GM08714 (cell line): ENCODE measurements around the gene CAPZA3.
"Not testable (repeated sequence)": the region's sequence is repeated elsewhere in the genome, so short reads cannot be mapped to it uniquely, and the experiment has no call there.

Source experiments
- H3K4me3 ChIP-seq: fragments of 200-500 bp; sonication (Bioruptor generic); 2 replicates; pipeline ENCODE4 v1.5.1; 2014; ENCODE audit warnings: mild to moderate bottlenecking, low read length, inconsistent platforms
- ZNF274 ChIP-seq: IDR thresholded peaks from 2 replicates; pipeline ENCODE4 v1.6.1; 2012; ENCODE audit warnings: mild to moderate bottlenecking, low read depth, low read length

Gene CAPZA3

GRCh38 chr12:18731156-18731555, 6.8 kb upstream of the CAPZA3 start:
- TF ChIP-seq ZNF274: no peak
- no peak overlapping the region for H3K4me3 ChIP-seq

- no peak overlapping the region for H3K4me3 ChIP-seq
- no peak for TF ChIP-seq ZNF274
Measured at GRCh38 chr12:18747895-18748294, 10.0 kb downstream of the CAPZA3 start.

- H3K4me3 ChIP-seq: no peak overlapping the region
- no peak for TF ChIP-seq ZNF274
Measured at GRCh38 chr12:18749386-18749957, 11.6 kb downstream of the CAPZA3 start.

GRCh38 chr12:18750085-18750484, 12.2 kb downstream of the CAPZA3 start:
- no peak overlapping the region for H3K4me3 ChIP-seq
- no peak for TF ChIP-seq ZNF274

GRCh38 chr12:18751866-18752265, 13.9 kb downstream of the CAPZA3 start:
- no peak for TF ChIP-seq ZNF274

GRCh38 chr12:18752280-18752920, 14.5 kb downstream of the CAPZA3 start:
- no peak overlapping the region for H3K4me3 ChIP-seq
- TF ChIP-seq ZNF274: no peak

More at GRCh38 chr12:18751866-18752265, 13.9 kb downstream of the CAPZA3 start:
- H3K4me3 ChIP-seq: no peak overlapping the region

DNA sequence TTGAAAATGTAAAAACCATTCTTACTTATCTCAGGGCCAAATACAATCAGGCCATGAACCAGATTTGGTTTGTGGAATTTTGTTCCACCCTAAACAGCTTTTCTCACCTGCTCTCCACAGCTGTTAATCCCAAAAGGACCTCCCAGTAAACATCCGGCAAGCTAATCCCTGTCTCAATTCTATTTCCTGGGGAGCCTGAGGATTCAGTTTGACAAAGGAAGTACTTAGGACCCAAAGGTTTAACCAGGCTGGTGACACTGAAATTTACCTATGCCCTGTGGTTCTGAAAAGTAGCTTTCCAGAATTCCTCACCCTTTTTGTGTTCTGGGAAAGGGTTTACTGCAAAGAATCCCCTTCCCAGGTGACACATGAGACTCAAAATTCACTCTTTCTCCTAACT, 15.0 kb downstream of the CAPZA3 start:
- no peak overlapping the region for H3K4me3 ChIP-seq

GRCh38 chr12:18753481-18754123, 15.7 kb downstream of the CAPZA3 start:
- no peak overlapping the region for H3K4me3 ChIP-seq
- TF ChIP-seq ZNF274: no peak

More for the DNA sequence above, 15.0 kb downstream of the CAPZA3 start:
- TF ChIP-seq ZNF274: no peak

GRCh38 chr12:18754124-18754707, 16.3 kb downstream of the CAPZA3 start:
- no peak for TF ChIP-seq ZNF274
- no peak overlapping the region for H3K4me3 ChIP-seq

GRCh38 chr12:18755341-18755740, 17.4 kb downstream of the CAPZA3 start:
- no peak for TF ChIP-seq ZNF274

GRCh38 chr12:18766479-18766878, 28.6 kb downstream of the CAPZA3 start:
- H3K4me3 ChIP-seq: not testable (repeated sequence)

More at GRCh38 chr12:18755341-18755740, 17.4 kb downstream of the CAPZA3 start:
- H3K4me3 ChIP-seq: no peak overlapping the region

- no peak for TF ChIP-seq ZNF274
- H3K4me3 ChIP-seq: no peak overlapping the region
Measured at GRCh38 chr12:18782827-18783226, 44.9 kb downstream of the CAPZA3 start.

DNA sequence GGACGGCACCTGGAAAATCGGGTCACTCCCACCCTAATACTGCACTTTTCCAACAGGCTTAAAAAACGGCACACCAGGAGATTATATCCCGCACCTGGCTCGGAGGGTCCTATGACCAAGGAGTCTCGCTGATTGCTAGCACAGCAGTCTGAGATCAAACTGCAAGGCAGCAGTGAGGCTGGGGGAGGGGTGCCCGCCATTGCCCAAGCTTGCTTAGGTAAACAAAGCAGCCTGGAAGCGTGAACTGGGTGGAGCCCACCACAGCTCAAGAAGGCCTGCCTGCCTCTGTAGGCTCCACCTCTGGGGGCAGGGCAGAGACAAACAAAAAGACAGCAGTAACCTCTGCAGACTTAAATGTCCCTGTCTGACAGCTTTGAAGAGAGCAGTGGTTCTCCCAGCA, 47.5 kb downstream of the CAPZA3 start:
- not testable (repeated sequence) for H3K4me3 ChIP-seq
